HPDE6-E6E7 (cell line): ENCODE measurements around the gene RFX1.

Experiments used
- DNase-seq: peaks from one replicate; pipeline ENCODE4 v3.0.0; 2011; ENCODE audit warnings: missing footprints; ENCODE audit errors: extremely low spot score

RFX1 gene

GRCh38 chr19:13961826-13962698, 44.1 kb downstream of the RFX1 start:
- no peak for DNase-seq

GRCh38 chr19:13960863-13961784, 45.0 kb downstream of the RFX1 start:
- DNase-seq, result no peak

- no peak for DNase-seq
These were observed 45.9 kb downstream of the RFX1 start for GRCh38 chr19:13959962-13960862.

GRCh38 chr19:13959141-13959961, 46.8 kb downstream of the RFX1 start:
- DNase-seq, result no peak

- no peak for DNase-seq
These were observed 48.1 kb downstream of the RFX1 start for GRCh38 chr19:13958043-13958442.

- no peak for DNase-seq
These were observed 49.1 kb downstream of the RFX1 start for GRCh38 chr19:13957051-13957450.

- DNase-seq, result no peak
These were observed 49.8 kb downstream of the RFX1 start for GRCh38 chr19:13956365-13956744.

GRCh38 chr19:13955662-13956364, 50.3 kb downstream of the RFX1 start:
- DNase-seq, result no peak

GRCh38 chr19:13954185-13954584, 51.9 kb downstream of the RFX1 start:
- DNase-seq, result no peak

GRCh38 chr19:13952931-13953531, 53.1 kb downstream of the RFX1 start:
- DNase-seq, result peak; percentile 72

- peak; percentile 100 for DNase-seq
These were observed 53.8 kb downstream of the RFX1 start, which contains the start of gene DCAF15 for GRCh38 chr19:13952154-13952930. Gene DCAF15, plus strand, starts transcription at chr19:13952509. Its CDS starts 4 bp downstream, at chr19:13952513.

GRCh38 chr19:13951799-13952153, 54.3 kb downstream of the RFX1 start:
- no peak for DNase-seq

GRCh38 chr19:13951043-13951442, 55.1 kb downstream of the RFX1 start:
- DNase-seq, result no peak

GRCh38 chr19:13946414-13946813, 59.7 kb downstream of the RFX1 start:
- DNase-seq, result peak; percentile 55

- no peak for DNase-seq
These were observed 64.0 kb downstream of the RFX1 start for GRCh38 chr19:13942023-13942684.

- no peak for DNase-seq
These were observed 67.6 kb downstream of the RFX1 start, which contains the start of gene PODNL1 for GRCh38 chr19:13938301-13939064. Gene PODNL1, minus strand, starts transcription at chr19:13938417. Its CDS starts 236 bp downstream, at chr19:13938181.
